WERI-Rb-1 (cell line): ENCODE results near the gene CSKMT.
"Not testable (repeated sequence)": the region's sequence is repeated elsewhere in the genome, so short reads cannot be mapped to it uniquely, and the experiment has no call there.

Experiments
- DNase-seq: peaks from one replicate; pipeline ENCODE4 v3.0.0-alpha.2; 2020
- H3K27ac ChIP-seq: fragments of 250-450 bp; sonication (Bioruptor Pico); 2 replicates; pipeline ENCODE4 v1.5.1; 2020; ENCODE audit warnings: mild to moderate bottlenecking, moderate library complexity
- H3K27me3 ChIP-seq: fragments of 250-450 bp; sonication (Bioruptor Pico); 2 replicates; pipeline ENCODE4 v1.5.1; 2021; ENCODE audit warnings: mild to moderate bottlenecking, low read depth, moderate library complexity; ENCODE audit not compliant: insufficient read depth, severe bottlenecking
- H3K36me3 ChIP-seq: fragments of 250-450 bp; sonication (Bioruptor Pico); 2 replicates; pipeline ENCODE4 v1.5.1; 2020; ENCODE audit warnings: mild to moderate bottlenecking, moderate library complexity
- H3K4me3 ChIP-seq: 2 replicates; pipeline ENCODE4 v1.5.1; 2011; ENCODE audit warnings: low read depth, mild to moderate bottlenecking, control low read depth, low read length
- H3K9me3 ChIP-seq: fragments of 250-450 bp; sonication (Bioruptor Pico); 2 replicates; pipeline ENCODE4 v1.5.1; 2021; ENCODE audit warnings: mild to moderate bottlenecking, moderate library complexity; ENCODE audit not compliant: severe bottlenecking
- TF ChIP-seq, protein P1 (sequence below): IDR thresholded peaks from 2 replicates; pipeline ENCODE4 v1.5.1; 2011; ENCODE audit warnings: low read depth, mild to moderate bottlenecking, control low read depth, inconsistent platforms, low read length

Gene CSKMT

GRCh38 chr11:62646825-62647608, 18.1 kb upstream of the CSKMT start:
- H3K27me3 ChIP-seq: no peaks in the 10 kb centered on the region
- H3K27ac ChIP-seq: peak overlapping the region; percentile 24; the same call in 1 of the 2 replicates
- TF ChIP-seq, protein P1, sequence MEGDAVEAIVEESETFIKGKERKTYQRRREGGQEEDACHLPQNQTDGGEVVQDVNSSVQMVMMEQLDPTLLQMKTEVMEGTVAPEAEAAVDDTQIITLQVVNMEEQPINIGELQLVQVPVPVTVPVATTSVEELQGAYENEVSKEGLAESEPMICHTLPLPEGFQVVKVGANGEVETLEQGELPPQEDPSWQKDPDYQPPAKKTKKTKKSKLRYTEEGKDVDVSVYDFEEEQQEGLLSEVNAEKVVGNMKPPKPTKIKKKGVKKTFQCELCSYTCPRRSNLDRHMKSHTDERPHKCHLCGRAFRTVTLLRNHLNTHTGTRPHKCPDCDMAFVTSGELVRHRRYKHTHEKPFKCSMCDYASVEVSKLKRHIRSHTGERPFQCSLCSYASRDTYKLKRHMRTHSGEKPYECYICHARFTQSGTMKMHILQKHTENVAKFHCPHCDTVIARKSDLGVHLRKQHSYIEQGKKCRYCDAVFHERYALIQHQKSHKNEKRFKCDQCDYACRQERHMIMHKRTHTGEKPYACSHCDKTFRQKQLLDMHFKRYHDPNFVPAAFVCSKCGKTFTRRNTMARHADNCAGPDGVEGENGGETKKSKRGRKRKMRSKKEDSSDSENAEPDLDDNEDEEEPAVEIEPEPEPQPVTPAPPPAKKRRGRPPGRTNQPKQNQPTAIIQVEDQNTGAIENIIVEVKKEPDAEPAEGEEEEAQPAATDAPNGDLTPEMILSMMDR: no peak
- no peaks in the 10 kb centered on the region for H3K9me3 ChIP-seq
- H3K36me3 ChIP-seq: peaks cover 54% of the 10 kb centered on the region
- DNase-seq: no peak
- H3K4me3 ChIP-seq: peak overlapping the region; percentile 99; the same call in 1 of the 2 replicates

GRCh38 chr11:62647609-62648005, 17.5 kb upstream of the CSKMT start:
- Histone ChIP-seq H3K27ac (0 out of 2 replicates have a peak overlapping the region, but pooled peaks have one; percentile 6), H3K36me3 (peaks cover 52% of the 10 kb centered on the region), H3K9me3 (no peaks in the 10 kb centered on the region), H3K27me3 (no peaks in the 10 kb centered on the region), H3K4me3 (no peak overlapping the region)
- DNase-seq: no peak
- TF ChIP-seq, protein P1: no peak

GRCh38 chr11:62648185-62648966, 16.7 kb upstream of the CSKMT start:
- DNase-seq: no peak
- no peak overlapping the region for H3K27ac ChIP-seq
- TF ChIP-seq, protein P1: no peak
- no peaks in the 10 kb centered on the region for H3K27me3 ChIP-seq
- H3K4me3 ChIP-seq: no peak overlapping the region
- H3K9me3 ChIP-seq: no peaks in the 10 kb centered on the region
- H3K36me3 ChIP-seq: peaks cover 44% of the 10 kb centered on the region

- Histone ChIP-seq H3K27me3 (no peaks in the 10 kb centered on the region), H3K36me3 (peaks cover 38% of the 10 kb centered on the region), H3K27ac (no peak overlapping the region), H3K9me3 (no peaks in the 10 kb centered on the region), H3K4me3 (no peak overlapping the region)
- TF ChIP-seq, protein P1: no peak
- DNase-seq: no peak
Measured at GRCh38 chr11:62648967-62649364, 16.1 kb upstream of the CSKMT start.

DNA sequence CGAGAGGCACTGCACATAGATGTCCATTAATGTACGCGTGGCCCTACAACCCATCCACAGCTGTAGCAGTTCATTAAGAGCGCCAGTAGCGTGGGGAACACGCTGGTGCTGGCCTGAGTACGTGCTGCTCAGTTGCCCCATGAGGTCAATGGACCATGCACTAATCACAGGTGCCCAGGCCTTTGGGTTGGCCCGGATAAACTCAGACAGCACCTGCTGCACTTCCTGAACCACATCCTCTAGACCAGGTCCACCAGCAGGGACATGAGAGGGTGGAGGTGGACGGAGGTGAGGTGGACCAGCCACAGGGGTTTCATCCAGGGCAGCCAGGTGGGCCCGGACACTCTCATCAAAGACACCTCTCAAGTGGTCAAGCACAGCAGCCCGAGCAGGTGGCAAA, 15.6 kb upstream of the CSKMT start:
- TF ChIP-seq, protein P1: no peak
- peaks cover 35% of the 10 kb centered on the region for H3K36me3 ChIP-seq
- no peaks in the 10 kb centered on the region for H3K27me3 ChIP-seq
- no peak overlapping the region for H3K27ac ChIP-seq
- no peaks in the 10 kb centered on the region for H3K9me3 ChIP-seq
- H3K4me3 ChIP-seq: no peak overlapping the region
- DNase-seq: no peak

- not testable (repeated sequence) for H3K27me3 ChIP-seq, H3K4me3 ChIP-seq, DNase-seq, H3K27ac ChIP-seq, H3K9me3 ChIP-seq
- peaks cover 29% of the 10 kb centered on the region for H3K36me3 ChIP-seq
Measured at GRCh38 chr11:62650283-62650682, 14.8 kb upstream of the CSKMT start.
